CD4-positive, alpha-beta memory T cell (primary cell): ENCODE measurements around the gene EWSR1. TPM values are rescaled to one million over a fixed set of nuclear protein-coding genes. Genes with fewer than 3 reads are reported as not detected.

Source experiments
- CTCF ChIA-PET: fragments of 350-600 bp; sonication (Branson Sonifier 250); formaldehyde crosslinking; loops from one replicate; lab custom pipeline; 2021; ENCODE audit warnings: inconsistent platforms; ENCODE audit not compliant: partially characterized antibody; lab: Charles Lee
- POLR2A ChIA-PET: fragments of 350-600 bp; sonication (Branson Sonifier 250); formaldehyde crosslinking; loops from one replicate; lab custom pipeline; 2021; ENCODE audit not compliant: partially characterized antibody; lab: Charles Lee
- DNase-seq, 5 donors: peaks; one replicate each; pipeline versions ENCODE4 v3.0.0 to v3.0.0-alpha.2; 2020 to 2022; ENCODE audit warnings: mixed read lengths in 1 of 5
- H3K27ac ChIP-seq: one replicate; pipeline ENCODE4 v1.7.0; 2013; ENCODE audit warnings: low read depth, low read length
- H3K27me3 ChIP-seq: 2 replicates; pipeline ENCODE4 v1.7.0; 2013; ENCODE audit warnings: mild to moderate bottlenecking, low read length, moderate library complexity; ENCODE audit not compliant: insufficient read depth
- H3K36me3 ChIP-seq: 2 replicates; pipeline ENCODE4 v1.7.0; 2013; ENCODE audit warnings: mild to moderate bottlenecking, low read length, moderate library complexity; ENCODE audit not compliant: insufficient read depth
- H3K4me1 ChIP-seq: 2 replicates; pipeline ENCODE4 v1.7.0; 2013; ENCODE audit warnings: mild to moderate bottlenecking, low read length, moderate library complexity; ENCODE audit not compliant: insufficient read depth
- H3K4me3 ChIP-seq, 2 donors: one replicate each; pipeline ENCODE4 v1.7.0; 2013; ENCODE audit warnings: low read length in 2 of 2, mild to moderate bottlenecking in 1 of 2
- H3K9me3 ChIP-seq, 2 donors: one replicate each; pipeline ENCODE4 v1.7.0; 2013; ENCODE audit warnings: low read length in 2 of 2, control low read depth in 1 of 2; ENCODE audit not compliant: control insufficient read depth in 1 of 2
- H3K27ac Mint-ChIP-seq, 7 donors: one replicate each; pipeline ENCODE4 v1.8.0; 2020 to 2021; ENCODE audit warnings: mixed read lengths in 7 of 7, mild to moderate bottlenecking in 6 of 7, inconsistent platforms in 3 of 7, moderate library complexity in 3 of 7
- H3K27me3 Mint-ChIP-seq, 2 donors: one replicate each; pipeline ENCODE4 v1.8.0; 2020 to 2021; ENCODE audit warnings: mixed read lengths in 2 of 2
- H3K36me3 Mint-ChIP-seq, 2 donors: one replicate each; pipeline ENCODE4 v1.8.0; 2020 to 2021; ENCODE audit warnings: mixed read lengths in 2 of 2, inconsistent platforms in 1 of 2, mild to moderate bottlenecking in 1 of 2
- H3K4me1 Mint-ChIP-seq, 4 donors: one replicate each; pipeline ENCODE4 v1.8.0; 2020 to 2021; ENCODE audit warnings: mixed read lengths in 4 of 4, mild to moderate bottlenecking in 1 of 4
- H3K4me3 Mint-ChIP-seq, 8 donors: one replicate each; pipeline ENCODE4 v1.8.0; 2020 to 2021; ENCODE audit warnings: mixed read lengths in 8 of 8, mild to moderate bottlenecking in 7 of 8, moderate library complexity in 6 of 8, inconsistent platforms in 3 of 8
- H3K9me3 Mint-ChIP-seq, 8 donors: one replicate each; pipeline ENCODE4 v1.8.0; 2020 to 2021; ENCODE audit warnings: mixed read lengths in 8 of 8, mild to moderate bottlenecking in 5 of 8, inconsistent platforms in 3 of 8, moderate library complexity in 1 of 8
- intact Hi-C: fragments of 100-400 bp; cut with micrococcal nuclease; formaldehyde crosslinking; loops from one replicate; pipeline ENCODE4 v1.15.1; 2023
- polyA plus RNA-seq, 2 donors: library from polyadenylated mRNA; unstranded; fragments of 300-500 nt; fragmentation: Illumina TruSeq; gene quantifications; one replicate each; pipeline ENCODE4 v1.2.3, GENCODE V29; 2021
- total RNA-seq, 2 experiments: library from RNA; stranded (reverse); gene quantifications; one replicate each; pipeline ENCODE4 v1.2.3, GENCODE V29; 2021

The EWSR1 gene
- total and polyA plus RNA-seq, 4 experiments from 2014 or later, result 192 to 250 (median 228) TPM

DNA sequence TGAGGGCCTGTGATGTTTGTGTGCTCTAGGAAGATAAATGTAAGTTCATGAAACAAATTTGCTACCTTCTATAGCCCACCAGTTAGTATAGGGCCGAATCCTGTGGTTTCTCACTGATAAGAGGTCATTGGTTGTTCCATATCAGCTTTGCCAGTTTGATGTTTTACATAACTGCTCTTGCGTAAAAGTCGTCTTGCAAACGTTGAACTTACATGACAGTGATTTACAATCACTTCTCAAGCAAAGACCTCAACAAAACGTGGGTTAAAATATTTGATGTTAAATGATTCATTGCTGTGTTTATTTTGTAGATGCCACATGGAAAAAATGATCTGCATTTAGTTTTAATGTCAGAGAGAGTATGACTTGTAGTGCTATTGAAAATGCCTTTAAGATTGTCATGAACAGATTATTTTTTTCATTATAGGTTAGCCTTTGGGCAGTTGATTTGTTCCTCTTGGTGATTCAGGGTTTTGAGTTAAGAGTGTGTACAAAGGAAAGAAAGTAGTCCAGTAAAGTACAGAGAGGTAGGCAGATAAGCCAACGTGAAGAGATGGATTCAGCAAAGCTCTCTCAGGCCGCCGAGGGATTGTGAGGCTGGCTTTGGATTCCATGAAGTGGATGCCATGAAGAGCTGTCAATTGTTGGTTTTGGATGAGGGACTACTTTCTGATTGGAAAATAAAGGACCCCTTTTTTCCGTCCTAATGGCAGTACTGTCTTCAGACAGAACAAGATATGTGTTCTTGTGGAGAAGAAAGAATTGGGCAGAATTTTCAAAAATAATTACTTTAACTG, 2.6 kb downstream of the EWSR1 start:
- ChIA-PET POLR2A (interaction anchor here (1.0 to 1.3 kb wide), 2 partner anchors 24 to 36 kb away, joined by 3 read pairs; partner anchors contain the start of gene GAS2L1), CTCF (no interaction called here)
- H3K27ac ChIP-seq, result peak overlapping the region; percentile 99
- peak overlapping the region; percentile 78 to 79 for H3K4me3 ChIP-seq
- H3K4me1 ChIP-seq, result peaks cover 82% of the 10 kb centered on the region
- H3K4me3 Mint-ChIP-seq, result peak overlapping the region; percentile 91 to 99 (median 98)
- no peaks in the 10 kb centered on the region for H3K27me3 ChIP-seq
- H3K36me3 Mint-ChIP-seq, result peaks cover 49 to 72% of the 10 kb centered on the region in 2 donors
- H3K4me1 Mint-ChIP-seq, result peaks cover 57 to 90% (median 70%) of the 10 kb centered on the region in 4 donors
- no peaks in the 10 kb centered on the region for H3K9me3 ChIP-seq
- intact Hi-C loops, result loop anchor here (10.0 kb wide), 1 partner anchor 114 kb away; the partner anchor contains the start of gene AP1B1
- H3K27ac Mint-ChIP-seq, result peak overlapping the region; percentile 54 to 98 (median 95)
- DNase-seq, result no peak
- H3K9me3 Mint-ChIP-seq, result peaks cover 0 to 3% (median 0%) of the 10 kb centered on the region in 8 donors
- H3K36me3 ChIP-seq, result peaks cover 43% of the 10 kb centered on the region
- no peaks in the 10 kb centered on the region for H3K27me3 Mint-ChIP-seq

DNA sequence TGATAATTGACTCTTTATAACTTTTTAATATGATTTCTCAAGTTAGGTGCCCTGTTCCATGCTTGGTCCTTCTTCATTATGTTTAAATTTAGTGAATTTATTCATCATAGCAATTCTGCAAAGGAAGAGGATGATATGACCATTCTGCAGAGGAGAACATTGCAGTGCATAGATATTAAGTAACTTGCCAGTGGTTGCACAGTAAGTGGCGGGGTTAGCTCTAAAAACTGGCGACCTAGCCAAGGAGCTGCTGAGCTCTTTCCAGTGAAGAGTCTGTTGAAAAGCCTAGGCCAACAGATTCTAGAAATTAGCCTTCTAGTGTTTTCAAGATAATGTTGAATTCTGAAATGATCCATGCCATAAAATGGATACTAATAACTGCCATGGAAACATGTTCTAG, 4.6 kb downstream of the EWSR1 start:
- no peak for DNase-seq
- peaks cover 0 to 3% (median 0%) of the 10 kb centered on the region in 8 donors for H3K9me3 Mint-ChIP-seq
- Histone ChIP-seq H3K27me3 (no peaks in the 10 kb centered on the region), H3K27ac (no peak overlapping the region), H3K36me3 (peaks cover 63% of the 10 kb centered on the region), H3K4me3 (no peak overlapping the region), H3K9me3 (no peaks in the 10 kb centered on the region), H3K4me1 (peaks cover 86% of the 10 kb centered on the region)
- H3K4me3 Mint-ChIP-seq, result peak overlapping the region in 5 of 8 donors; percentile 77 to 98 (median 94)
- CTCF ChIA-PET, result no interaction called here
- H3K27me3 Mint-ChIP-seq, result no peaks in the 10 kb centered on the region
- POLR2A ChIA-PET, result no interaction called here
- H3K36me3 Mint-ChIP-seq, result peaks cover 66 to 88% of the 10 kb centered on the region in 2 donors
- intact Hi-C loops, result loop anchor here (10.0 kb wide), 1 partner anchor 112 kb away; the partner anchor contains the start of gene AP1B1
- peak overlapping the region in 4 of 7 donors; percentile 14 to 98 (median 48) for H3K27ac Mint-ChIP-seq
- H3K4me1 Mint-ChIP-seq, result peaks cover 60 to 93% (median 74%) of the 10 kb centered on the region in 4 donors

DNA sequence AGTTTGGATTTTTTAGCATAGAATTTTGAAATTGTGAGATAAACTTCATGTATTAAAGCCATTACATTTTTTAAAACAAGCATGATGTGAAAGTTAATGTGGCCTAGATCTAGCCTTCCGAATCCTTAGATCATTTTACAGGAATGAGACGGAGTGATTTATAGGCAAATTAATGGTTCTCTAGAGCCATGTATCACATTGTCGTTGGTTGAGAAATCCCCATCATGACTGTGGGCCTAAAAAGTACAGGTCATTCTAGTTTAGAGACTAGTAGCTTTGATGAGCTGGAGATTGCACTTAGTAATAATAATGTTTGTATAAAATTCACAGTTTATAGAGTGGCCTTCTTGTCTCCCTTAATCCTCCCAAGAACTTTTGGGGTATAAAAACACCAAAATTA, 7.1 kb downstream of the EWSR1 start:
- no peak overlapping the region for H3K4me3 ChIP-seq
- Mint-ChIP-seq H3K27me3 (no peaks in the 10 kb centered on the region), H3K36me3 (peaks cover 78 to 91% of the 10 kb centered on the region in 2 donors), H3K9me3 (no peaks in the 10 kb centered on the region), H3K4me3 (peak overlapping the region in 2 of 8 donors; percentile 23 to 35), H3K4me1 (peaks cover 61 to 88% (median 69%) of the 10 kb centered on the region in 4 donors), H3K27ac (peak overlapping the region in 3 of 7 donors; percentile 10 to 98 (median 28))
- H3K27me3 ChIP-seq, result no peaks in the 10 kb centered on the region
- POLR2A ChIA-PET, result no interaction called here
- peaks cover 82% of the 10 kb centered on the region for H3K4me1 ChIP-seq
- no peaks in the 10 kb centered on the region for H3K9me3 ChIP-seq
- intact Hi-C loops, result loop anchor here (10.0 kb wide), 1 partner anchor 110 kb away; the partner anchor contains the start of gene AP1B1
- no peak overlapping the region for H3K27ac ChIP-seq
- CTCF ChIA-PET, result no interaction called here
- DNase-seq, result no peak
- H3K36me3 ChIP-seq, result peaks cover 82% of the 10 kb centered on the region

DNA sequence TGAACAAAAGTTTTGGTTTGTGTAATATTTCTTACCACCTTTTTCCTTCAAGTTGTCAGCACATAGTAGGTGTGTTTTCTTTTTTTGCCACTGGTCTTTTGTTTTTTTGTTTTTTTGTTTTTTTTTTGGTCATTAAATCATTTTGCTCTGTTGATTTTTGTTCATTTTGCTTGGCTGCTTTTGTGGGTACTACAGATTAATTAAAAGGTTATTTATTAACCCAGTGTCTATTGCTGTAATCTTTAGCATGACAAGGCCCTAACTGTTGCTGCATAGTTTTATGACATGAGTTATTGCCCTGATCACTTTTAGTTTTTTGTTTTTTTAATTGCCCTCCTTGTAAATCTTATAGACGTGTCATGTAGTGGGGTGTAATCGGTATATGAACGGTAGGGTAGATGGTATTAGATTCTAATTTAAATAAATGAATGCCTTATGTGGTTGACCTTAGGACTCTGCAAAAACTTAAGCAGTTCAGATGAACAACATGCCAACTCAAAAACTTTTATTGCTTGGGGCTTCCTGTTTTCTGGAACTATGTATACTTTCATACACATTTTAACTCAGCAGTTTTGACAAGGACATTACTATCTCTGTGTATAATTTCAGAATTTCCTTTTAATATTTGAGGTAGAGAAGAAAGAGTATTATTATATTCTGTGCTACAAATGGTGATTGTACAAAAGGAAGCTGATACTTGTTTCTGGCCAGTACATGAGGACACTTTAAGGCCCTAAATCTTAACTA, 7.9 kb downstream of the EWSR1 start:
- ChIA-PET CTCF (interaction anchor here (1.5 kb wide), 1 partner anchor 30 kb away, joined by 4 read pairs; no protein-coding TSS in a partner anchor), POLR2A (no interaction called here)
- Histone ChIP-seq H3K27ac (no peak overlapping the region), H3K36me3 (peaks cover 86% of the 10 kb centered on the region), H3K4me1 (peaks cover 74% of the 10 kb centered on the region), H3K27me3 (no peaks in the 10 kb centered on the region), H3K9me3 (no peaks in the 10 kb centered on the region), H3K4me3 (no peak overlapping the region)
- intact Hi-C loops, result loop anchor here (10.0 kb wide), 1 partner anchor 109 kb away; the partner anchor contains the start of gene AP1B1
- Mint-ChIP-seq H3K9me3 (no peaks in the 10 kb centered on the region), H3K27me3 (no peaks in the 10 kb centered on the region), H3K27ac (peak overlapping the region in 2 of 7 donors; percentile 2 to 32), H3K36me3 (peaks cover 76 to 88% of the 10 kb centered on the region in 2 donors), H3K4me1 (peaks cover 53 to 83% (median 62%) of the 10 kb centered on the region in 4 donors), H3K4me3 (peak overlapping the region in 2 of 8 donors; percentile 4 to 45)
- DNase-seq, result no peak

DNA sequence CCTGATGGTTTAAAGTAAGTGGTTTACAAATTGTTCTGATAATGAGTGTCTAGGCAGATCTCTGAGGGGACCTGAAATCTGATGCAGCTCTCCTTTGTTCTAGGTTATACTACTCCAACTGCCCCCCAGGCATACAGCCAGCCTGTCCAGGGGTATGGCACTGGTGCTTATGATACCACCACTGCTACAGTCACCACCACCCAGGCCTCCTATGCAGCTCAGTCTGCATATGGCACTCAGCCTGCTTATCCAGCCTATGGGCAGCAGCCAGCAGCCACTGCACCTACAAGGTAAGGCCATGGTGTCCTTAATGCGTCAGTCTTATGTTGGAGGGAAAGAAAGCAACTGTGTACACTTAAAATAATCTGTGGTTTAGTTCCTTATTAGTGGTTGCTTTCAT, 9.9 kb downstream of the EWSR1 start:
- intact Hi-C loops, result loop anchor here (10.0 kb wide), 1 partner anchor 107 kb away; the partner anchor contains the start of gene AP1B1
- Mint-ChIP-seq H3K9me3 (no peaks in the 10 kb centered on the region), H3K27ac (peak overlapping the region in 2 of 7 donors; percentile 6 to 69), H3K4me1 (peaks cover 40 to 69% (median 45%) of the 10 kb centered on the region in 4 donors), H3K36me3 (peaks cover 73 to 86% of the 10 kb centered on the region in 2 donors), H3K4me3 (peak overlapping the region in 1 of 8 donors; percentile 31), H3K27me3 (no peaks in the 10 kb centered on the region)
- H3K27ac ChIP-seq, result no peak overlapping the region
- DNase-seq, result no peak
- H3K4me3 ChIP-seq, result no peak overlapping the region
- H3K36me3 ChIP-seq, result peaks cover 78% of the 10 kb centered on the region
- H3K4me1 ChIP-seq, result peaks cover 55% of the 10 kb centered on the region
- CTCF ChIA-PET, result no interaction called here
- no peaks in the 10 kb centered on the region for H3K27me3 ChIP-seq
- POLR2A ChIA-PET, result interaction anchor here (1.2 kb wide), 1 partner anchor 9 kb away, joined by 6 read pairs; the partner anchor contains the start of gene EWSR1
- H3K9me3 ChIP-seq, result no peaks in the 10 kb centered on the region

DNA sequence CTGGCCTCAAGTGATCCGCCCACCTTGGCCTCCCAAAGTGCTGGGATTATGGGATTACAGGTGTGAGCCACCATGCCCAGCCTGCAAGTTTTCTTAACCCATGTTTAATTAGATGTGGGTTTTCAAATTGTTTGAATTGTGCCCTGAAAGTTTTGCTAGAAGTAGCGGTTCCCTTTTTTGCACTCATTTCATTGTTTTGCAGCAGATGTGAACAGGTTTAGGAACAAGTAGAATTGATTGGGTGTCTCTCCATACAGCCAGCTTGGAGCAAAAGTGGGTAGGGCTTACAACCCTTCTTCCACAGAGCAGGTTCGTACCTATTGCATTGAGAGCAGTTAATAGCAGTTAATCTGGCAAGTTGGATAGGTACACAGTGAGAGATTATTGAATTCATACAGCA, 16.1 kb downstream of the EWSR1 start:
- intact Hi-C loops, result no loop called here
- DNase-seq, result no peak
- POLR2A ChIA-PET, result no interaction called here
- Histone ChIP-seq H3K36me3 (peaks cover 70% of the 10 kb centered on the region), H3K4me1 (peaks cover 1% of the 10 kb centered on the region), H3K27ac (no peak overlapping the region), H3K4me3 (no peak overlapping the region), H3K9me3 (no peaks in the 10 kb centered on the region), H3K27me3 (no peaks in the 10 kb centered on the region)
- no peak overlapping the region for H3K4me3 Mint-ChIP-seq
- H3K9me3 Mint-ChIP-seq, result no peaks in the 10 kb centered on the region
- peaks cover 16 to 23% (median 20%) of the 10 kb centered on the region in 4 donors for H3K4me1 Mint-ChIP-seq
- peaks cover 60 to 87% of the 10 kb centered on the region in 2 donors for H3K36me3 Mint-ChIP-seq
- no peaks in the 10 kb centered on the region for H3K27me3 Mint-ChIP-seq
- H3K27ac Mint-ChIP-seq, result peak overlapping the region in 4 of 7 donors; percentile 20 to 70 (median 24)
- CTCF ChIA-PET, result interaction anchor here (1.0 kb wide), 1 partner anchor 10 kb away, joined by 3 read pairs; no protein-coding TSS in a partner anchor
